Activated CD4-positive, alpha-beta T cell treated with anti-CD3 and anti-CD28 coated beads, Interleukin-2, amount 50 U/mL, for 24 hours (primary cell): ENCODE data around the gene SSX2IP.
A peak's percentile ranks its signal among the peaks of the same experiment; 100 is the strongest.

Experiments used
- DNase-seq, 2 donors: peaks; one replicate each; pipeline ENCODE4 v3.0.0-alpha.2; 2020; ENCODE audit warnings: low read depth in 1 of 2, low spot score in 1 of 2

Gene SSX2IP

GRCh38 chr1:84711121-84711520 lies 20.9 kb upstream of the SSX2IP start:
- DNase-seq, result no peak

GRCh38 chr1:84709131-84709530 lies 18.9 kb upstream of the SSX2IP start:
- no peak for DNase-seq

- DNase-seq, result no peak
Observed at GRCh38 chr1:84708031-84708430, 17.8 kb upstream of the SSX2IP start.

GRCh38 chr1:84705513-84705912 lies 15.3 kb upstream of the SSX2IP start:
- no peak for DNase-seq

GRCh38 chr1:84704872-84705417 lies 14.7 kb upstream of the SSX2IP start:
- no peak for DNase-seq

GRCh38 chr1:84703431-84703830 lies 13.2 kb upstream of the SSX2IP start:
- DNase-seq, result no peak

GRCh38 chr1:84702143-84702542 lies 11.9 kb upstream of the SSX2IP start:
- DNase-seq, result no peak

- DNase-seq, result no peak
Observed at GRCh38 chr1:84701376-84701775, 11.1 kb upstream of the SSX2IP start.

GRCh38 chr1:84700070-84700469 lies 9.8 kb upstream of the SSX2IP start:
- no peak for DNase-seq

- no peak for DNase-seq
Observed at GRCh38 chr1:84698151-84699110, 8.2 kb upstream of the SSX2IP start.

GRCh38 chr1:84693785-84694184 lies 3.5 kb upstream of the SSX2IP start:
- DNase-seq, result no peak

GRCh38 chr1:84693005-84693404 lies 2.7 kb upstream of the SSX2IP start:
- DNase-seq, result no peak

GRCh38 chr1:84692391-84692790 lies 2.1 kb upstream of the SSX2IP start:
- no peak for DNase-seq

GRCh38 chr1:84691122-84691783 lies 992 bp upstream of the SSX2IP start:
- no peak for DNase-seq

- DNase-seq, result peak in 1 of 2 donors; percentile 32
Observed at GRCh38 chr1:84689514-84690396, 506 bp downstream of the SSX2IP start.

GRCh38 chr1:84688463-84689061 lies 1.7 kb downstream of the SSX2IP start:
- DNase-seq, result no peak

- no peak for DNase-seq
Observed at GRCh38 chr1:84687714-84688462, 2.4 kb downstream of the SSX2IP start.

GRCh38 chr1:84686223-84686622 lies 4.0 kb downstream of the SSX2IP start:
- no peak for DNase-seq

- no peak for DNase-seq
Observed at GRCh38 chr1:84683508-84683907, 6.8 kb downstream of the SSX2IP start.

GRCh38 chr1:84682047-84682446 lies 8.2 kb downstream of the SSX2IP start:
- DNase-seq, result no peak
